Endothelial cell of umbilical vein (primary cell): ENCODE measurements around the gene BBS10.

ENCODE experiments used
- EZH2 ChIP-seq: IDR thresholded peaks from 2 replicates; pipeline ENCODE4 v1.6.1; 2012; ENCODE audit warnings: borderline replicate concordance, low read depth, mild to moderate bottlenecking, moderate library complexity, low read length, inconsistent platforms; ENCODE audit not compliant: severe bottlenecking
- FOS ChIP-seq: IDR thresholded peaks from 2 replicates; pipeline ENCODE4 v1.6.1; 2011; ENCODE audit warnings: mild to moderate bottlenecking, low read length, moderate library complexity, borderline replicate concordance; ENCODE audit not compliant: insufficient read depth
- JUN ChIP-seq: IDR thresholded peaks from 2 replicates; pipeline ENCODE4 v1.6.1; 2011; ENCODE audit warnings: borderline replicate concordance, low read depth; ENCODE audit not compliant: insufficient read length, insufficient read depth
- MYC ChIP-seq: IDR thresholded peaks from one replicate; pipeline ENCODE4 v1.6.1; 2011; ENCODE audit warnings: mild to moderate bottlenecking, low read depth, low read length
- POLR2A ChIP-seq: IDR thresholded peaks from 2 replicates; pipeline ENCODE4 v1.6.1; 2012; ENCODE audit warnings: low read depth, mild to moderate bottlenecking, control low read depth, low read length
- POLR2AphosphoS5 ChIP-seq: IDR thresholded peaks from 2 replicates; pipeline ENCODE4 v1.6.1; 2012; ENCODE audit warnings: low read depth, mild to moderate bottlenecking, control low read depth, low read length, moderate library complexity; ENCODE audit not compliant: insufficient read depth
- TF ChIP-seq, protein P1 (sequence below), 2 donors: IDR thresholded peaks; 1 replicate in 1 of 2; 2 replicates in 1 of 2; pipeline ENCODE4 v1.5.1; 2011; ENCODE audit warnings: low read length in 2 of 2, mild to moderate bottlenecking in 2 of 2, moderate library complexity in 2 of 2, control low read depth in 1 of 2, inconsistent platforms in 1 of 2, low read depth in 1 of 2; ENCODE audit not compliant: insufficient read depth in 1 of 2; ENCODE audit errors: extremely low read depth in 1 of 2
- TF ChIP-seq, protein P2 (sequence below): IDR thresholded peaks from 2 replicates; pipeline ENCODE4 v1.6.1; 2011; ENCODE audit not compliant: insufficient read depth, insufficient read length

GRCh38 chr12:76379261-76379660 lies 31.0 kb upstream of the BBS10 start:
- TF ChIP-seq, protein P1, sequence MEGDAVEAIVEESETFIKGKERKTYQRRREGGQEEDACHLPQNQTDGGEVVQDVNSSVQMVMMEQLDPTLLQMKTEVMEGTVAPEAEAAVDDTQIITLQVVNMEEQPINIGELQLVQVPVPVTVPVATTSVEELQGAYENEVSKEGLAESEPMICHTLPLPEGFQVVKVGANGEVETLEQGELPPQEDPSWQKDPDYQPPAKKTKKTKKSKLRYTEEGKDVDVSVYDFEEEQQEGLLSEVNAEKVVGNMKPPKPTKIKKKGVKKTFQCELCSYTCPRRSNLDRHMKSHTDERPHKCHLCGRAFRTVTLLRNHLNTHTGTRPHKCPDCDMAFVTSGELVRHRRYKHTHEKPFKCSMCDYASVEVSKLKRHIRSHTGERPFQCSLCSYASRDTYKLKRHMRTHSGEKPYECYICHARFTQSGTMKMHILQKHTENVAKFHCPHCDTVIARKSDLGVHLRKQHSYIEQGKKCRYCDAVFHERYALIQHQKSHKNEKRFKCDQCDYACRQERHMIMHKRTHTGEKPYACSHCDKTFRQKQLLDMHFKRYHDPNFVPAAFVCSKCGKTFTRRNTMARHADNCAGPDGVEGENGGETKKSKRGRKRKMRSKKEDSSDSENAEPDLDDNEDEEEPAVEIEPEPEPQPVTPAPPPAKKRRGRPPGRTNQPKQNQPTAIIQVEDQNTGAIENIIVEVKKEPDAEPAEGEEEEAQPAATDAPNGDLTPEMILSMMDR (IDR thresholded peaks at IDR 0.05; ENCODE audit: extremely low read depth in 1 of 2, insufficient read depth in 1 of 2, low read depth in 1 of 2, low read length in 2 of 2) = no peak
- TF ChIP-seq JUN = no peak
- no peak for TF ChIP-seq EZH2
- no peak for TF ChIP-seq POLR2A
- no peak for TF ChIP-seq POLR2AphosphoS5
- TF ChIP-seq, protein P2, sequence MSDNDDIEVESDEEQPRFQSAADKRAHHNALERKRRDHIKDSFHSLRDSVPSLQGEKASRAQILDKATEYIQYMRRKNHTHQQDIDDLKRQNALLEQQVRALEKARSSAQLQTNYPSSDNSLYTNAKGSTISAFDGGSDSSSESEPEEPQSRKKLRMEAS = no peak
- TF ChIP-seq MYC = no peak
- no peak for TF ChIP-seq FOS
